SK-N-SH treated with all-trans-retinoic acid at 6 μM for 48 hours (cell line): ENCODE data around the gene ALAS1.

Experiments
- GLIS3 ChIP-seq: fragments of 250-450 bp; sonication (Bioruptor Pico); IDR thresholded peaks from 2 replicates; pipeline ENCODE4 v1.5.0; 2020; ENCODE audit warnings: mild to moderate bottlenecking, moderate library complexity
- ZFP30 ChIP-seq: fragments of 450-650 bp; formaldehyde crosslinking; IDR thresholded peaks from 2 replicates; pipeline ENCODE4 v1.5.0; 2022; ENCODE audit warnings: mild to moderate bottlenecking, moderate library complexity
- ZNF8 ChIP-seq: fragments of 450-650 bp; formaldehyde crosslinking; IDR thresholded peaks from 2 replicates; pipeline ENCODE4 v1.5.0; 2020; ENCODE audit warnings: mild to moderate bottlenecking, moderate library complexity
- TF ChIP-seq, protein P1 (sequence below): fragments of 250-450 bp; sonication (Bioruptor Pico); IDR thresholded peaks from 2 replicates; pipeline ENCODE4 v1.5.1; 2020; ENCODE audit warnings: low read depth, mild to moderate bottlenecking, moderate library complexity

- TF ChIP-seq ZNF8 (CRISPR knock-in tag) (no peak), GLIS3 (CRISPR knock-in tag) (no peak), ZFP30 (CRISPR knock-in tag) (no peak)
- TF ChIP-seq, protein P1, sequence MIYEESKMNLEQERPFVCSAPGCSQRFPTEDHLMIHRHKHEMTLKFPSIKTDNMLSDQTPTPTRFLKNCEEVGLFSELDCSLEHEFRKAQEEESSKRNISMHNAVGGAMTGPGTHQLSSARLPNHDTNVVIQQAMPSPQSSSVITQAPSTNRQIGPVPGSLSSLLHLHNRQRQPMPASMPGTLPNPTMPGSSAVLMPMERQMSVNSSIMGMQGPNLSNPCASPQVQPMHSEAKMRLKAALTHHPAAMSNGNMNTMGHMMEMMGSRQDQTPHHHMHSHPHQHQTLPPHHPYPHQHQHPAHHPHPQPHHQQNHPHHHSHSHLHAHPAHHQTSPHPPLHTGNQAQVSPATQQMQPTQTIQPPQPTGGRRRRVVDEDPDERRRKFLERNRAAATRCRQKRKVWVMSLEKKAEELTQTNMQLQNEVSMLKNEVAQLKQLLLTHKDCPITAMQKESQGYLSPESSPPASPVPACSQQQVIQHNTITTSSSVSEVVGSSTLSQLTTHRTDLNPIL (CRISPR knock-in tag): no peak
These were observed 48.3 kb downstream of the ALAS1 start for GRCh38 chr3:52246264-52246620.
